Mucosa of rectum (tissue), 2 donors: ENCODE results near the gene SOX15.

Experiments used
- H3K27ac ChIP-seq, 2 donors: one replicate each; pipeline ENCODE4 v1.7.0; 2013; ENCODE audit warnings: inconsistent platforms in 2 of 2, low read depth in 2 of 2, low read length in 2 of 2
- H3K27me3 ChIP-seq, 2 donors: one replicate each; pipeline ENCODE4 v1.7.0; 2013; ENCODE audit warnings: low read length in 2 of 2; ENCODE audit not compliant: control insufficient read depth in 2 of 2, insufficient read depth in 2 of 2
- H3K36me3 ChIP-seq, 2 donors: one replicate each; pipeline ENCODE4 v1.7.0; 2013; ENCODE audit warnings: low read length in 2 of 2; ENCODE audit not compliant: control insufficient read depth in 2 of 2, insufficient read depth in 2 of 2
- H3K4me1 ChIP-seq, 2 donors: one replicate each; pipeline ENCODE4 v1.7.0; 2013; ENCODE audit warnings: low read length in 2 of 2, mild to moderate bottlenecking in 1 of 2; ENCODE audit not compliant: control insufficient read depth in 2 of 2, insufficient read depth in 2 of 2
- H3K4me3 ChIP-seq, 2 donors: one replicate each; pipeline ENCODE4 v1.7.0; 2013; ENCODE audit warnings: low read length in 2 of 2
- H3K9ac ChIP-seq, 2 donors: one replicate each; pipeline ENCODE4 v1.7.0; 2013; ENCODE audit warnings: low read length in 2 of 2, low read depth in 1 of 2, mild to moderate bottlenecking in 1 of 2
- H3K9me3 ChIP-seq, 2 donors: one replicate each; pipeline ENCODE4 v1.7.0; 2013; ENCODE audit warnings: low read length in 2 of 2; ENCODE audit not compliant: control insufficient read depth in 2 of 2
- donor health status: healthy.
- donor health status: Normal muscosa, but diverticular disease.

Gene SOX15

DNA sequence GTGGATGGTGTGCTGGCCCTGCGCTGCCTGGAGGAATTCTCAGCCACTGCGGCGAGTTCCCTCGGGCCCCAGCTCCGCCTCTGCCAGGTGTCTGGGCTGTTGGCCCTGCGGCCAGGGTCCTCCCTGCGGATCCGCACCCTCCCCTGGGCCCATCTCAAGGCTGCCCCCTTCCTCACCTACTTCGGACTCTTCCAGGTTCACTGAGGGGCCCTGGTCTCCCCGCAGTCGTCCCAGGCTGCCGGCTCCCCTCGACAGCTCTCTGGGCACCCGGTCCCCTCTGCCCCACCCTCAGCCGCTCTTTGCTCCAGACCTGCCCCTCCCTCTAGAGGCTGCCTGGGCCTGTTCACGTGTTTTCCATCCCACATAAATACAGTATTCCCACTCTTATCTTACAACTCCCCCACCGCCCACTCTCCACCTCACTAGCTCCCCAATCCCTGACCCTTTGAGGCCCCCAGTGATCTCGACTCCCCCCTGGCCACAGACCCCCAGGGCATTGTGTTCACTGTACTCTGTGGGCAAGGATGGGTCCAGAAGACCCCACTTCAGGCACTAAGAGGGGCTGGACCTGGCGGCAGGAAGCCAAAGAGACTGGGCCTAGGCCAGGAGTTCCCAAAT is 32.6 kb downstream of the SOX15 start:
- Histone ChIP-seq H3K4me1 (peaks cover 48 to 53% of the 10 kb centered on the region in 2 donors), H3K27me3 (no peaks in the 10 kb centered on the region), H3K9ac (peak overlapping the region; percentile 77 to 94), H3K9me3 (no peaks in the 10 kb centered on the region), H3K27ac (peak overlapping the region; percentile 98 to 99), H3K36me3 (peaks cover 0 to 3% of the 10 kb centered on the region in 2 donors), H3K4me3 (peak overlapping the region; percentile 69 to 85)

- no peaks in the 10 kb centered on the region for H3K9me3 ChIP-seq
- H3K27me3 ChIP-seq = no peaks in the 10 kb centered on the region
- H3K27ac ChIP-seq = peak overlapping the region; percentile 98 to 99
- H3K36me3 ChIP-seq = peaks cover 0 to 3% of the 10 kb centered on the region in 2 donors
- peaks cover 47 to 52% of the 10 kb centered on the region in 2 donors for H3K4me1 ChIP-seq
- H3K4me3 ChIP-seq = peak overlapping the region; percentile 69 to 85
- H3K9ac ChIP-seq = peak overlapping the region; percentile 63 to 94
These were observed 33.3 kb downstream of the SOX15 start for GRCh38 chr17:7556627-7557026.

GRCh38 chr17:7555320-7555948 is 34.5 kb downstream of the SOX15 start:
- Histone ChIP-seq H3K27ac (no peak overlapping the region), H3K27me3 (no peaks in the 10 kb centered on the region), H3K4me3 (no peak overlapping the region), H3K36me3 (peaks cover 0 to 3% of the 10 kb centered on the region in 2 donors), H3K9ac (no peak overlapping the region), H3K9me3 (no peaks in the 10 kb centered on the region), H3K4me1 (peaks cover 38 to 40% of the 10 kb centered on the region in 2 donors)

GRCh38 chr17:7553356-7553755 is 36.5 kb downstream of the SOX15 start:
- H3K36me3 ChIP-seq = peaks cover 0 to 3% of the 10 kb centered on the region in 2 donors

GRCh38 chr17:7552621-7553051 is 37.3 kb downstream of the SOX15 start:
- Histone ChIP-seq H3K4me1 (peaks cover 25 to 27% of the 10 kb centered on the region in 2 donors), H3K36me3 (peaks cover 0 to 3% of the 10 kb centered on the region in 2 donors), H3K9ac (no peak overlapping the region), H3K9me3 (no peaks in the 10 kb centered on the region), H3K27me3 (no peaks in the 10 kb centered on the region), H3K4me3 (no peak overlapping the region), H3K27ac (peak overlapping the region in 1 of 2 donors; percentile 63)

More at GRCh38 chr17:7553356-7553755, 36.5 kb downstream of the SOX15 start:
- Histone ChIP-seq H3K4me3 (no peak overlapping the region), H3K27me3 (no peaks in the 10 kb centered on the region), H3K4me1 (peaks cover 30 to 31% of the 10 kb centered on the region in 2 donors), H3K27ac (peak overlapping the region; percentile 9 to 56), H3K9ac (no peak overlapping the region), H3K9me3 (no peaks in the 10 kb centered on the region)

DNA sequence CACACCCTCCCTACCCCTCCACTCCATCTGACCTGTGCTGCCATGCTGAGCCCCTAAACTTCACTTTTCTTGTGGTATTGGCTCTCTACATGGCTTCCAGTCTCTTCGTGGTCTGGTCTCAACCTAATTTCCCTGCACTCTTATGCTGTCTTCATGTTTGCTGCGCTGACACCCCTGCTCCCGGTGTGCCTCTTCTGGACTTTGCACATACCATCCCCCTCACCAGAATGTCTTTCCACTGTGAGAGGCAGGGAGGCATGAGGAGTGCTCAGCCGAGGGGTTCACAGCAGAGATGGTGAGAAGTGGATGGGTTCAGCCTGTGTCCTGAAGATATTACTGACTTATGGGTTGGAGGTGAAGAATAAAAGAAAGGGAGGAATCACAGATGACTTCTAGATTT is 38.5 kb downstream of the SOX15 start:
- Histone ChIP-seq H3K9ac (no peak overlapping the region), H3K36me3 (peaks cover 0 to 3% of the 10 kb centered on the region in 2 donors), H3K4me1 (peaks cover 14 to 16% of the 10 kb centered on the region in 2 donors), H3K4me3 (no peak overlapping the region), H3K9me3 (no peaks in the 10 kb centered on the region), H3K27me3 (no peaks in the 10 kb centered on the region), H3K27ac (no peak overlapping the region)

GRCh38 chr17:7550344-7550743 is 39.5 kb downstream of the SOX15 start:
- no peaks in the 10 kb centered on the region for H3K9me3 ChIP-seq
- H3K27ac ChIP-seq = peak overlapping the region in 1 of 2 donors; percentile 67
- no peaks in the 10 kb centered on the region for H3K27me3 ChIP-seq
- H3K36me3 ChIP-seq = peaks cover 0 to 3% of the 10 kb centered on the region in 2 donors
- H3K4me1 ChIP-seq = peaks cover 14% of the 10 kb centered on the region in 2 donors
- H3K4me3 ChIP-seq = no peak overlapping the region
- H3K9ac ChIP-seq = peak overlapping the region in 1 of 2 donors; percentile 82

GRCh38 chr17:7549401-7550055 is 40.4 kb downstream of the SOX15 start:
- Histone ChIP-seq H3K27me3 (no peaks in the 10 kb centered on the region), H3K27ac (peak overlapping the region; percentile 67 to 80), H3K36me3 (peaks cover 0 to 3% of the 10 kb centered on the region in 2 donors), H3K4me1 (peaks cover 14% of the 10 kb centered on the region in 2 donors), H3K9ac (peak overlapping the region; percentile 52 to 82), H3K9me3 (no peaks in the 10 kb centered on the region), H3K4me3 (peak overlapping the region; percentile 71 to 83)

DNA sequence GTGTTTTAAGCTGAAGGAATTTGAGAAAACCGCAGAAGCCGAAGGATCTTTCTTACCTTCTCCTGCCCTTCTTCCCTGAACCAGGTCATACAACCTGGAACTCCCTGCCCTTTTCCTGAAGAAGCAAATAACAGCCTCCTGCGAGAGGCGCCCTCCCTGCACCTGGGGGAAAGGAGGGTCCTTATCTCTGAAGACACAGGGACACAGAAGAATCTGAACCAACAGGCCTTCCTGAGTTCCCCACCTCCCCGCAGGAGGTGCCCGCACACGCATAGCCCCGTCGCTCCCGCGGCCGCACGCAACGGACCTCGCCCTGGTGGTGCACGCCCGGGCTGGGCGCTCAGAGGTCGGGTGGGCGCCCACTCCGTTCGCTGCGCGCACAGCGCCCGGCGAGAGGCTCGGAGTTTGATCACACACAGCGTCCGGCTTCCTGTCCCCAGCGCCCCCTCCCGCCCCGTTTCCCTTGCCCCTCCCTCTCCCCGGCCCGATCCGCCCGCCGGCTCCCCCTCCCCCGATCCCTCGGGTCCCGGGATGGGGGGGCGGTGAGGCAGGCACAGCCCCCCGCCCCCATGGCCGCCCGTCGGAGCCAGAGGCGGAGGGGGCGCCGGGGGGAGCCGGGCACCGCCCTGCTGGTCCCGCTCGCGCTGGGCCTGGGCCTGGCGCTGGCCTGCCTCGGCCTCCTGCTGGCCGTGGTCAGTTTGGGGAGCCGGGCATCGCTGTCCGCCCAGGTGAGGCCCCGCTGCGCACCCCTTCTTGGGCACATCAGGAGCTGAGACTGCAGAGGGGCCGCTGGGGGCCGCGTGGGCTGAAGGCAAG is 41.1 kb downstream of the SOX15 start, which contains the start of gene TNFSF12:
Gene TNFSF12, plus strand, starts transcription at position 474 of the 816 bp plus-strand sequence. Its CDS starts 96 bp downstream, at position 570.
- Histone ChIP-seq H3K36me3 (peaks cover 0 to under 1% of the 10 kb centered on the region in 2 donors), H3K27me3 (no peaks in the 10 kb centered on the region), H3K27ac (peak within 1 kb of the TSS; percentile 67 to 80), H3K9me3 (no peaks in the 10 kb centered on the region), H3K4me3 (peak within 1 kb of the TSS; percentile 71 to 89), H3K4me1 (peaks cover 14% of the 10 kb centered on the region in 2 donors), H3K9ac (peak within 1 kb of the TSS; percentile 82 to 89)
